ENCODE data around the gene SERAC1. TPM values are rescaled to one million over a fixed set of nuclear protein-coding genes. Genes with fewer than 3 reads are reported as not detected.

Gene SERAC1
- total RNA-seq, 8 experiments from 2014 or later, result 5.5 to 17.3 (median 10.1) TPM

- in situ Hi-C loops (cut with MboI; ENCODE audit: low pct_unique_long_range_greater_than_20kb in 2 of 9, low sequenced_read_pairs in 9 of 9, unreplicated experiment in 9 of 9), result no loop called here
- Histone ChIP-seq H3K27ac (no peak overlapping the region), H3K4me3 (no peak overlapping the region), H3K4me1 (replicated peaks in 1 of 2) (no peaks in the 10 kb centered on the region)
- ATAC-seq (replicated peaks in 6 of 8), result no peak
- WGBS, 10 experiments, result 88 to 100% (median 100%) methylated on average over 1 to 2 of the region's 2 CpGs; no CpG with 5 or more reads in 1 of the 10 experiments
These were observed 58.3 kb downstream of the SERAC1 start for GRCh38 chr6:158109748-158110147.

GRCh38 chr6:158104696-158105095, 63.4 kb downstream of the SERAC1 start:
- Histone ChIP-seq H3K4me3 (no peak overlapping the region), H3K4me1 (replicated peaks in 1 of 2) (no peaks in the 10 kb centered on the region), H3K27ac (no peak overlapping the region)
- 47 to 100% (median 92%) methylated on average over 1 to 2 of the region's 2 CpGs for WGBS, 10 experiments
- no peak for ATAC-seq (replicated peaks in 6 of 8)
- in situ Hi-C loops (cut with MboI; ENCODE audit: low pct_unique_long_range_greater_than_20kb in 2 of 9, low sequenced_read_pairs in 9 of 9, unreplicated experiment in 9 of 9), result no loop called here

DNA sequence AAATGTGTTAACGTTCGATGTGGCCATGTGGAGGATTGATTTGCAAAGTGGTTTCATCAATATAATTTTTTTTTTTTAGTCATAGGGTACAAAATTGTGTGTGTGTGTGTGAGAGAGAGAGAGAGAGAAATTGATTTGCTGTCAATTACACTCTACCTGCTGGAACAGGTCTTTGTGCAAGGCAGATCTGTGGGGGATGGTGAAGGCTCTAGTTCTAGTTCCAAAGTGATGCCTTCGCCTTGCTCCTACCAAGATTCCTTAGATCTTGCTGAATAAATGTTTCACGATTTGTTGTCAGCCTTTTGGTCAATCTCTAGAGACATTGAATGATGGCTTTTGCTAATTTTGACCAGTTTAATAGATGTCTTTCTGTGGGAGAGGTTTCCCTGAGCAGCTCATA, 64.8 kb downstream of the SERAC1 start:
- 66 to 100% (median 100%) methylated on average over 1 to 4 of the region's 4 CpGs for WGBS, 10 experiments
- Histone ChIP-seq H3K4me1 (replicated peaks in 1 of 2) (no peaks in the 10 kb centered on the region), H3K4me3 (no peak overlapping the region), H3K27ac (no peak overlapping the region)
- no peak for ATAC-seq (replicated peaks in 6 of 8)
- in situ Hi-C loops (cut with MboI; ENCODE audit: low pct_unique_long_range_greater_than_20kb in 2 of 9, low sequenced_read_pairs in 9 of 9, unreplicated experiment in 9 of 9), result no loop called here

GRCh38 chr6:158095671-158096070, 72.4 kb downstream of the SERAC1 start:
- Histone ChIP-seq H3K4me1 (replicated peaks in 1 of 2) (no peaks in the 10 kb centered on the region), H3K27ac (no peak overlapping the region), H3K4me3 (no peak overlapping the region)
- no peak for ATAC-seq (replicated peaks in 6 of 8)
- in situ Hi-C loops (cut with MboI; ENCODE audit: low pct_unique_long_range_greater_than_20kb in 2 of 9, low sequenced_read_pairs in 9 of 9, unreplicated experiment in 9 of 9), result loop anchor here in 2 of 9 experiments (25.0 kb wide), 2 partner anchors 183 to 333 kb away; no protein-coding TSS in a partner anchor
- 80 to 100% (median 95%) methylated on average over 1 to 7 of the region's 15 CpGs; no CpG with 5 or more reads in 3 of the 10 experiments for WGBS, 10 experiments

GRCh38 chr6:158095031-158095430, 73.0 kb downstream of the SERAC1 start:
- no peaks in the 10 kb centered on the region for H3K4me1 ChIP-seq (replicated peaks in 1 of 2)
- H3K4me3 ChIP-seq, result no peak overlapping the region
- H3K27ac ChIP-seq, result no peak overlapping the region
- WGBS, 10 experiments, result 63 to 100% (median 86%) methylated on average over 1 to 4 of the region's 6 CpGs; no CpG with 5 or more reads in 2 of the 10 experiments
- in situ Hi-C loops (cut with MboI; ENCODE audit: low pct_unique_long_range_greater_than_20kb in 2 of 9, low sequenced_read_pairs in 9 of 9, unreplicated experiment in 9 of 9), result loop anchor here in 2 of 9 experiments (25.0 kb wide), 2 partner anchors 183 to 333 kb away; no protein-coding TSS in a partner anchor
- no peak for ATAC-seq (replicated peaks in 6 of 8)

- H3K4me1 ChIP-seq (replicated peaks in 1 of 2), result no peaks in the 10 kb centered on the region
- 80 to 83% methylated on average over 1 to 3 of the region's 9 CpGs; no CpG with 5 or more reads in 8 of the 10 experiments for WGBS, 10 experiments
- H3K4me3 ChIP-seq, result no peak overlapping the region
- in situ Hi-C loops (cut with MboI; ENCODE audit: low pct_unique_long_range_greater_than_20kb in 2 of 9, low sequenced_read_pairs in 9 of 9, unreplicated experiment in 9 of 9), result loop anchor here in 2 of 9 experiments (25.0 kb wide), 2 partner anchors 181 to 331 kb away; no protein-coding TSS in a partner anchor
- no peak overlapping the region for H3K27ac ChIP-seq
- no peak for ATAC-seq (replicated peaks in 6 of 8)
These were observed 75.3 kb downstream of the SERAC1 start for GRCh38 chr6:158092806-158093205.

DNA sequence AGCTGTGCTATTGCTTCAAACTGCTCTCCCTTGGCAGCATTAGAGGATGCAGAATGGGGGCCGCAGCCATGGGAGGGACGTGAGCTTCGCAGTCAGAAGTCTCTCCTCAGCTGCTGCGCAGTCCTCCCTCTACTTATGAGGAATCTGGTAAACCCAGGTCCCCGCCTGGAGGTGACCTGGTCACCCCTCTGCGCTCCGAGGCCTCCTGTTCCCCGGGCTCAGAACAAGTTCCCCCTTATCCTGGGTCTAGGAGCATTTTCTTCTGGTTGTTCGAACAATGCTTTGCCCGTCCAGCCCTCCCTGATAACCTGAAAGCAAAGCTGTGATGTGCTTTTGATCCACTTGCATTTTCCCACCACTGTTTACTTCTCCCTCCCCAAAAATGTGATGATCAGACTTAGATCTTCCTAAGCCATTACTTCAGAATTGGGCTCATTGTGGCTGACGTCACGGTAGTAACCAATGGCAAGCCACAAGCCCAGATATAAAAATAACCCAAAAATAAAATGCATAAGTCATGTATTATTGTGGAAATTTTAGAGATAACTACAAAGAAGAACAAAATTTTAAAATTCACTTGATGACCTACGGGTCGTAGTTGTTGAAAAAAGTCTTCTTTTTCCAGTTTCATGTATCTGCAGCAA, 80.7 kb downstream of the SERAC1 start:
- Histone ChIP-seq H3K4me1 (replicated peaks in 1 of 2) (no peaks in the 10 kb centered on the region), H3K4me3 (no peak overlapping the region), H3K27ac (no peak overlapping the region)
- ATAC-seq (replicated peaks in 6 of 8), result no peak
- in situ Hi-C loops (cut with MboI; ENCODE audit: low pct_unique_long_range_greater_than_20kb in 2 of 9, low sequenced_read_pairs in 9 of 9, unreplicated experiment in 9 of 9), result loop anchor here in 2 of 9 experiments (25.0 kb wide), 2 partner anchors 175 to 325 kb away; no protein-coding TSS in a partner anchor
- 81 to 100% (median 94%) methylated on average over 2 to 7 of the region's 14 CpGs for WGBS, 10 experiments

GRCh38 chr6:158086504-158087223, 81.4 kb downstream of the SERAC1 start:
- in situ Hi-C loops (cut with MboI; ENCODE audit: low pct_unique_long_range_greater_than_20kb in 2 of 9, low sequenced_read_pairs in 9 of 9, unreplicated experiment in 9 of 9), result loop anchor here in 2 of 9 experiments (25.0 kb wide), 2 partner anchors 174 to 324 kb away; no protein-coding TSS in a partner anchor
- WGBS, 10 experiments, result 80 to 100% (median 90%) methylated on average over 1 to 6 of the region's 32 CpGs; no CpG with 5 or more reads in 6 of the 10 experiments
- no peak overlapping the region for H3K4me3 ChIP-seq
- H3K27ac ChIP-seq, result no peak overlapping the region
- ATAC-seq (replicated peaks in 6 of 8), result no peak
- H3K4me1 ChIP-seq (replicated peaks in 1 of 2), result no peaks in the 10 kb centered on the region

DNA sequence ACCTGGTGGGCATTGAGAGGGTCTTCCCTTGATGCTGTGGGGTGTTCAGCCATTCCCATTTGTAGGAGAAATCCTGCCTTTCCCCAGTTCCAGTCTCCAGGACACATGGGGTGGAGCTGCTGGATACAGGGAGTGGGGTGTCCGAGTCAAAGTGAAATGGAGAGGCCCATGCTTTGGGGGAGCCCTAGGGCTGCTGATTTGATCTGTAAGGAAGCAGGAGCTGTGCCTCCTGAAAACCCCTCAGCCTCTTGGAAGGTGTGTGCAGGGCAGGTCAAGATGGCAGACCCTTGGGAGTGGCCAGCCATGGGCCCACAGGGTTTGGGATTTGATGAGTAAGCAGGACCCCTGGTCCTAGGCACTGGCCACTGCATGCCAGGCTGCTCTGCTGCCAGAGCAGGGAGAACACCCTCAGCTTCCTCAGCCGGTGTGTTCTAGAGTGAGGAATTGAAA, 82.0 kb downstream of the SERAC1 start:
- in situ Hi-C loops (cut with MboI; ENCODE audit: low pct_unique_long_range_greater_than_20kb in 2 of 9, low sequenced_read_pairs in 9 of 9, unreplicated experiment in 9 of 9), result loop anchor here in 2 of 9 experiments (25.0 kb wide), 2 partner anchors 174 to 324 kb away; no protein-coding TSS in a partner anchor
- H3K4me1 ChIP-seq (replicated peaks in 1 of 2), result no peaks in the 10 kb centered on the region
- no peak overlapping the region for H3K27ac ChIP-seq
- WGBS, 10 experiments, result 60 to 100% (median 100%) methylated on average over 1 of the region's 2 CpGs; no CpG with 5 or more reads in 7 of the 10 experiments
- no peak for ATAC-seq (replicated peaks in 6 of 8)
- H3K4me3 ChIP-seq, result no peak overlapping the region

GRCh38 chr6:158085261-158086053, 82.6 kb downstream of the SERAC1 start:
- H3K27ac ChIP-seq, result no peak overlapping the region
- ATAC-seq (replicated peaks in 6 of 8), result no peak
- in situ Hi-C loops (cut with MboI; ENCODE audit: low pct_unique_long_range_greater_than_20kb in 2 of 9, low sequenced_read_pairs in 9 of 9, unreplicated experiment in 9 of 9), result loop anchor here in 2 of 9 experiments (25.0 kb wide), 2 partner anchors 173 to 323 kb away; no protein-coding TSS in a partner anchor
- 40 to 100% (median 84%) methylated on average over 1 to 10 of the region's 21 CpGs; no CpG with 5 or more reads in 2 of the 10 experiments for WGBS, 10 experiments
- H3K4me3 ChIP-seq, result no peak overlapping the region
- no peaks in the 10 kb centered on the region for H3K4me1 ChIP-seq (replicated peaks in 1 of 2)

DNA sequence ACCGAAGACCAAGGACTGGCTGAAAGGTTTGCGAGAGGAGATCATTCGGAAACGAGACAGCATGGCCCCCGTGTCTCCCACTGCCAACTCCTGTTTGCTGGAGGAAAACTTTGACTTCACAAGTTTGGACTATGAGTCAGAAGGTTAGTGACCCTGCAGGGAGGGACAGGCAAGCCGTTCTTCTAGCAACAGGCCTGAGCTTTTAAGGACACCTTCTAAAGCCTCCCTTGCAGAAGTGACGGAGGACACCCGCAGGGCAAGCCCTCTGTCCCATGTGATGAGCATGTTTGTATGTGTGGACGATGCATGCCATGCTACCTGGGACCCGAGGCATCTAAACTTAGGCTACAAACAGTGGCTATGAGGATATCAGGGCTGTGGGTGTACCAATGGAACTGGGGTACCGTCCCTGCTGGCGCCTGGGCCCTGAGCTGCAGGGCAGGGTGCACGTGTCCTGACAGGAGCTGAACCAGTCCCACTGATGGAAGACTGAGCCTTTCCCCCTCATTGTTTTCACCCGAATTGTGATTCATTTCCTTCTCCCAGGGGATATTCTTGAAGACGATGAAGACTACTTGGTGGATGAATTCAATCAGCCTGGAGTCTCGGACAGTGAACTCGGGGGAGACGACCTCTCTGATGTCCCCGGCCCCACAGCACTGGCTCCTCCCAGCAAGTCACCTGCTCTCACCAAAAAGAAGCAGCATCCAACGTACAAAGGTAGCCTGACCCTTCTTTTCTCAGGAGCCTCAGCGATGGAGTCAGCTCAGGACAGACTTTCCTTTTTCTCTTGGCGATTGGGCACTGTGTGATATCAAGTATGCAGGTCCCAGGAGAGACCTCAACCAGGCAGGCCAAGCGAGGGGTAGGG, 84.4 kb downstream of the SERAC1 start:
- no peak overlapping the region for H3K4me3 ChIP-seq
- no peaks in the 10 kb centered on the region for H3K4me1 ChIP-seq (replicated peaks in 1 of 2)
- H3K27ac ChIP-seq, result no peak overlapping the region
- no peak for ATAC-seq (replicated peaks in 6 of 8)
- in situ Hi-C loops (cut with MboI; ENCODE audit: low pct_unique_long_range_greater_than_20kb in 2 of 9, low sequenced_read_pairs in 9 of 9, unreplicated experiment in 9 of 9), result loop anchor here in 2 of 9 experiments (25.0 kb wide), 2 partner anchors 171 to 321 kb away; no protein-coding TSS in a partner anchor
- 82 to 100% (median 95%) methylated on average over 1 to 12 of the region's 23 CpGs; no CpG with 5 or more reads in 2 of the 10 experiments for WGBS, 10 experiments

DNA sequence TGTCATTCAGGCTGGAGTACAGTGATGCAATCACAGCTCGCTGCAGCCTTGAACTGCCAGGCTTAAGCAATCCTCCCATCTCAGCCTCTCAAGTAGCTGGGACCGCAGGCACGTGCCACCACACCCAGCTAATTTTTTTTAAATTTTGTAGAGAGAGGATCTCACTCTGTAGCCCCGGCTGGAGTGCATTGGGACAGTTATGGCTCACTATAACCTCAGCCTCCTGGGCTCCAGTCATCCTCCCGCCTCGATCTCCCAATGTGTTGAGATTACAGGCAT, 86.5 kb downstream of the SERAC1 start:
- WGBS, 10 experiments, result 90 to 100% (median 97%) methylated on average over 1 to 6 of the region's 6 CpGs; no CpG with 5 or more reads in 4 of the 10 experiments
- Histone ChIP-seq H3K4me1 (replicated peaks in 1 of 2) (no peaks in the 10 kb centered on the region), H3K4me3 (no peak overlapping the region), H3K27ac (no peak overlapping the region)
- no peak for ATAC-seq (replicated peaks in 6 of 8)
- in situ Hi-C loops (cut with MboI; ENCODE audit: low pct_unique_long_range_greater_than_20kb in 2 of 9, low sequenced_read_pairs in 9 of 9, unreplicated experiment in 9 of 9), result loop anchor here in 2 of 9 experiments (25.0 kb wide), 2 partner anchors 169 to 319 kb away; no protein-coding TSS in a partner anchor

All from motor neuron (in vitro differentiated cells).